ENCODE data around the gene STRN.
"Not testable (repeated sequence)": the region's sequence is repeated elsewhere in the genome, so short reads cannot be mapped to it uniquely, and the experiment has no call there.

Gene STRN

DNA sequence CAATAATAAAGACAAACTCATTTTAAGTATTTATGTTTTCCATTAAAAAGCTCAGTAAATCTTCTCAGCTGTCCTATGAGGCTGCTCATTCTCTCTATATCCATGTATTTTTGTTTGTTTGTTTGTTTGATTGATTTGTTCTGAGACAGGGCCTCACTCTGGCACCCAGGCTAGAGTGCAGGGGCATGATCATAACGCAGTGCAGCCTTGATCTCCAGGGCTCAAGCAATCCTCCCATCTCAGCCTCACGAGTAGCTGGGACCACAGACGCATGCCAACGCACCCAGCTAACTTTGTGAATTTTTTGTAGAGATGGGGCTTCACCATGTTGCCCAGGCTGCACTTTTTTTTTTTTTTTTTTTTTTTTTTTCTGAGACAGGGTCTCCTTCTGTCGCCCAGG is 5.6 kb downstream of the STRN start:
- DNase-seq: no peak

DNA sequence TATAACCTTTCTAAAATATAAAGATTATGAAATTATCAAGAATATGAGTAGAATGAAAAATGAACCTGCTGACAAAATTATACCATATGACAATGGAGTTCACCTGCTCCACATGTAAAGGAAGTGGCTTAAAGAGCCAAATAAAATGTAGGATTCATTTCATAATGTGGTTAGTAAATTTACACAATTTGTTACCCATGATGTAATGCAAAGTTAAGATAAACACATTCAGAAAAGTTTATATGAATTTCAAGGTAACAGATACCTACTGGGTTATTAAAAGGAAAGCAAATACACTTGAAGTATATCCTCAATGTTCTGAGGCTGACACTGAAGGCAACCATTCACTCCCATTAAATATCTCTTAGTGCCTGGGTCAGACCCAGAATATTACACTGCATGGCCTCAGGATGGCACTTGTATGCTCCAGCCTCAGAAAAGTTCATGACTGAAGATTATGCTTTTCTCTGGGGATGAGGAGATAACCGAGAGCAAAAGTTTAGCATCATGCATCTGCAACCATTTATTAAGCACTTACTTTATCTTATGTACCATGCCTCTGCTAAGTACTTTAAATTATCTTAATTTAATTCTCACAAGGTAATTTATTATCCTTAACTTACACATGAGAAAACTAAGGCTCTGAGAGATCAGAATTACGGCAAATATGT is 6.2 kb downstream of the STRN start:
- DNase-seq: no peak

DNA sequence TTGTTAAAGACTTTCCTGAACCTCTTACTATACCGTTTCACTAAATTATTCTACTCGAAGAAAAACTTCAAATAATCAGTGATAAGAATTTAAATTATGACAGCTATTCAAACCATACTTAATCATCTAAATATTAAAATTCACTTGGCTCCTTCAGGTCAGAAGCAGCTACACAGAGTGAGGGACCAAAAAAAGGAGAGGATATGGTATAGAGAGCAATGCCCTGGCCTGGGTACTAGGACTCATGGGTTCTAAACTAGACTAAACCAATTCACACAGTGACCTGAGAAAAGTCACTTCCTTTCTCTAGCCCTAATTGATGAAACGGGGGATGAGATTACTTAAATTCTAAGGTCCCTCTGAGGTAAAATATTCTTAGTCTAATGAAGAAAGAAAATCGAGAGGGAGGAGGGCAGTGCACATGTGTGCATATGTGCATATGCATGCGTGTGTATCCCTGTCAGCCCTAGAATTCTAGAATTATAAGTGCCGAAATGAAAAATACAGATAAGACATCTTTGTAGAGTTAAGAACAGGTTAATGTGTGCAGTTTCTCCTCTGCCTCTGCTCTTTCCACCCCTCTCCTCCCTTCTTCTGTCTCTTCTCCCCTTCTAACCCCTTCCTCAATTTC is 11.2 kb downstream of the STRN start:
- DNase-seq: no peak

DNA sequence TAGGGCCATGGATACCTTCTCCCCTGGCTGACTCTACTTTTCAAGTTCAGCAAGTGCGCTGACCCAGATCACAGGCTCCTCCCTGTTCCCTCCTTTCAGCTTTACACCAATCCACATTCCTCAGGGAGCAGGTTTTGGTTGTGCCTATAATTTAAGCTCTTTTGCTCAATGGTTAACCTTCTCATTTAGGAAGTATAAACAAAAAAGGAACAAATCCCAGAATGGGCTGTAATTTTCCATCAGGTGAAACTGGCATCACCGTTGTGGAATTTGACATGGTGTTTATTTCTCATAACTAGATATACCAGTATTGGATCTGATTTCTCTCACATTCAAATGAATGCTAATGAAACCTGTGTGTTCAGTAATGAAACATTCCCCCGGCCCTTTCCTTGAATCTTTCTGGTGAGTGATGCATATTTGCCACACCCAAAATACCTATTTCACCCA is 13.6 kb downstream of the STRN start:
- no peak for DNase-seq

DNA sequence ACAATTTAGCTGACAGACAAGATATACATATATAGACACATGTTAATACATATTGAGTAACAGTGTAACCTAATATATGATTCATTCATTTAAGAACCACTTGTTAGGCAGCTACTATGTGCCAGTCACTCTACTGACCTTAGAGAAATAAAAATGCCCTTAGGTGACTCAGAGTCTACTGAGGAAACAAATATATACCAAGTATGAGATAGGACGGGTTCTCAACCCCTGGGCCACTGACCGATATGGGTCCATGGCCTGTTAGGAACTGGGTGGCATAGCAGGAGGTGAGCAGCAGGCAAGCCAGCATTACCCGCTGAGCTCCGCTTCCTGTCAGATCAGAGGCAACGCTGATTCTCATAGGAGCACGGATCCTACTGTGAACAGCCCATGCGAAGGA is 14.8 kb downstream of the STRN start:
- no peak for DNase-seq

DNA sequence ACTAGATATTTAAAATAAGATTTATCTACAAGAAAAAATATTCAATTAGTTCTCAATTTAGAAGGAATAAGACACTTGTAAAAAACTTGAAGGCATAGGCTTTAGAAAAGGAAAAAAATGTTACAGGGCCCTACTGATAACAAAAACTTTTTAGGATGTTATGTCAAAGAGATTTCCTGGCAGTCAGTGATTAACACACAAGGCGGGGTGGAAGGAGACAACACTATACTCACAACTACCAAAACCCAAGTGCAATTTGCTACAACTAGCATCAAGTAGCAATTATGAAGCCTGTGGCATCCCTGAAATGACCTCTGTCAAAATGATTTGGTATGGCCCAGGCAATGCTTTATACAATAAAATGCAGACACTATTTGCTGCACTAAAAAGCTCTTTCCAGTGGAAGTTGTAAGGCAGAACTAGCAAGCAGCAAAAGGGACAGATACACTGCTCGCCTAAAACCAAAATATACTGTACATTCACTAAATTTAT is 15.3 kb downstream of the STRN start:
- no peak for DNase-seq

DNA sequence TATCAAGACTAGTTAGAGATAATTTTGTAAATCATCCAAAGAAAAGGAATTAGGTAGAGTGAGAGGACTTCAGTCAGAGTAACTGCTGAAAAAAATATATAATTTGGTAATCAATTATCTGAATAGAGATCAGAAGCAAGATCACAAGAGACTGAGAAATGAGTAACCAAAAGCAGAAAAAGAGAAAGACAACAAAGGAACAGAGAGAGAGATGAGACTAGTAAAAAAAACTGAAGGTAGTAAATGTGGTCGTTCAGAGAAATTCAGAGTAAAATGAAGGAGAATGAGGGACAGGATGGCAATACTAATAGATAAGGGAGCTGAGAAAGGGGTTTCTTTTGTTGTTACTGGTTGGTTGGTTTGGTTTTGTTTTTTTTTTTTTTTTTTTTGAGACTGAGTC is 16.5 kb downstream of the STRN start:
- DNase-seq: no peak

DNA sequence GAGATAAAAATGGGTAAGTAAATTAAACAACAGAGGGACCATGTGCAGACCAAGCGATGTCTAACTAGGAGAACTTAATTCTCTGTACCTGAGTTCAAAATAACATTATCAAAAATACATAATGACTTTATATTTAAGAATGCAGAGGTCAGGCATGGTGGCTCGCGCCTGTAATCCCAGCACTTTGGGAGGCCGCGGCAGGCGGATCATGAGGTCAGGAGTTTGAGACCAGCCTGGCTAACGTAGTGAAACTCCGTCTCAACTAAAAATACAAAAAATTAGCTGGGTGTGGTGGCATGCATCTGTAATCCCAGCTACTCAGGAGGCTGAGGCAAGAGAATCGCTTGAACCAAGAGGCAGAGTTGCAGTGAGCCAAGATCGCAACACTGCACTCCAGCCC is 21.1 kb downstream of the STRN start:
- not testable (repeated sequence) for DNase-seq

DNA sequence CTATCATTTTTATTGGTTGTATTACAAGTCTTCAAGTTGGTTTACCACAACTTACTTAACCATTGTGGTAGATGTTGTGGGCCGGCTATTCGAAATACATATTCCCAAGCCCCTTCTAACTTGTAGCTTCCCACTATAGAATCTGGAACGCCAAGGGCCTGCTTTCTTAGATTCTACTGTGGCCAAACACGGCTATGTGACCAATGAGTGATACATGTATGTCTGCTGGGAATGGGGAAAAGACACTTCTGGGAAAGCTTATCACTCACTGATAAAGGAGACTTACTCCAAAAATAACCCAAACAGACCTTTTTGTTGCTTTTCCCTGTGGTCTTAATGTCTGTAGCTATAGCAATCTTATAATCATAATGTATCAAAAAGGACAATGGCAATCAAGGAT is 24.5 kb downstream of the STRN start:
- DNase-seq: no peak

DNA sequence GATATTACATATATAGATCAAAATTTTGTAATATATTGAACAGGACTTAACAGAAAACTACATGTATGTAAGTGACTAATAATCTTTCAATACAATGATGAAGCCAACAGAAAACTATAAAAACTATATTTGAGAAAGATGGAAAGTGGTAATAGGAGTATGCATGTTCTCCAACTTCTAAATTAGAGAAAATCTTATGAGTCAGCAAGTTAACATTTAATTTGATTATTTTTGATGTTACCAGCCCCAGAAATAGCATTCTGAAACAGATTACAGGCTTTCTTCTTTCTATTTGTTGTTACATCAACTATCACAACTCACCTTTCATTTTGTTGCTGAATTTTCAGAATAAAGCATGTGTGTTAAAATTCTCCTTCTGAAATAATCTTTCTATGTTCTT is 29.8 kb downstream of the STRN start:
- not testable (repeated sequence) for DNase-seq

DNA sequence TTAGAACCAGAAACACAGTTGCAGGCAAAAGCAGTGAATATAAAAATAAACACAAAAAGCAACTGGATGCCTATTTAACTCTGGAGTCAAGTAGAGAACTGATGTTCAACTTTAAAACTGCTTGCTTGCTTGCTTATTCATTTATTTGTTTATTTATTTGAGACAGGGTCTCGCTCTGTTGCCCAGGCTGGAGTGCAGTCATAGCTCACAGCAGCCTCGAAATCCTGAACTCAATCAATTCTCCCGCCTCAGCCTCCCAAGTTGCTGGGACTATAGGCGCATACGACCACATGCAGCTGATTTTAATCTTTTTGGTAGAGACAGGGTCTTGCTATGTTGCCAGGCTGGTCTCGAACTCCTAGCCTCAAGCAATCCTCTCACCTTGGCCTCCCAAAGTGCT is 34.6 kb downstream of the STRN start:
- not testable (repeated sequence) for DNase-seq

DNA sequence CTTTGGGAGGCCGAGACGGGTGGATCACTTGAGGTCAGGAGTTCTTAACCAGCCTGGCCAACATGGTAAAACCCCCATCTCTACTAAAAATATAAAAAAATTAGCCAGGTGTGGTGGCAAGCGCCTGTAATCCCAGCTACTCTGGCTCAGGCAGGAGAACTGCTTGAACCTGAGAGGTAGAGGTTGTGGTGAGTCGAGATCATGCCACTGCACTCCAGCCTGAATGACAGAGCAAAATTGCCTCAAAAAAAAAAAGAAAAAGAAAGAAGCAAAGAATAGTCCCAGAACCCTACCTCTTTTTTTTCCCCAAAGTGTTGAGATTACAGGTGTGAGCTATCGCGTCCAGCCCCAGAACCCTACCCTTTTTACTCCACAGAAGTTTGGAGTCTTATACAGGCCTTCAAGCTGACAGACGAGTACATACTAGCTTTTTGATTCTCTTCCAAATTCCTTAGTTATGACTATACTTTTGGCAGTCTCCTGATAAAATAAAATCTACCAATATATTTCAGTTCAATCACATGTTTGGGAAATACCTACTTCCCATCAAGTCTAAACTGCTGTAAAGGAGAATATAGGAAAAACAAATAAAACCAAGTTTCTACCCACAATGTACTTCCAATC is 35.4 kb downstream of the STRN start:
- DNase-seq: not testable (repeated sequence)

DNA sequence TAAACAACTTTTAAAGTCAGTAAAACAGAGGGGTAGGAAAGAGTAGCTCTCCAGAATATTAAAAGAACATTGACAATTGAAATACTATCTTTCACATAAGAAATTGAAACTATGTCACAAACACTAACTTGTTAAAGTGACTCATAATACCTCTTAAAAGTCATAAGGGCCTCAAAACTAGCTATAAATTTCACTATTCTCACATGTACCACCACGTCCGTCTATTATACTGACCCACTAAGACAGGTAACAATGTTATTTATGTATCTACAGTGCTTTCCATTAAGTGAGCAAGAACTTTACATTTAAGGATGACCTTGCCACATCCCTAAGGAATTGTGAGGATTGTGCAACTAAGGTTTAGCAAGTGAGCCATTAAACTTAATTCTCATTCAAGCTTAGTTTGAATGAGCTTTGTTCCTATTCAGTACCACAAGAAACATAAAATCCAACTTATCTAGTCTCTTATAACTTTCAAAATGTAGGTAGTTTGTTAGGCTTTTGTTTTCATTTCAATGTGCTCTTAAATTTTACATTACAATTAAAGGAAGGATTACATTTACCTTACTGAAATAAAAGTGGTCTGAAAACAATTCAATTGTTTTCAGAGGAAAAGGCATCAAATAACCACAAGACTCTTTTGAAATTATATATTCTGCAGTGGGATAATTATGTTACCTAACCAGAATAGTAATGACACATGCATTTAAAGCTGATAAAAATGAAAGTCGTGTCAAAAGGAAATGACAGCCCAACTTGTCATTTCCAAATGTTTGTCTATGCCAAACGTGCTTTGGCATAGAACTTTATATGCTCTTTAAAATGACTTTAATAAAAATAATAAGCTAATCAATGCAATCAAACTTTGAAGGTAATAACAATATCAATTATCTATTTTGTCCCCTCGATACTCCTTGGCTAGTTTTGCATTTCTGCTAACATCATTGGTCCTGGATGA is 39.9 kb downstream of the STRN start:
- not testable (repeated sequence) for DNase-seq

DNA sequence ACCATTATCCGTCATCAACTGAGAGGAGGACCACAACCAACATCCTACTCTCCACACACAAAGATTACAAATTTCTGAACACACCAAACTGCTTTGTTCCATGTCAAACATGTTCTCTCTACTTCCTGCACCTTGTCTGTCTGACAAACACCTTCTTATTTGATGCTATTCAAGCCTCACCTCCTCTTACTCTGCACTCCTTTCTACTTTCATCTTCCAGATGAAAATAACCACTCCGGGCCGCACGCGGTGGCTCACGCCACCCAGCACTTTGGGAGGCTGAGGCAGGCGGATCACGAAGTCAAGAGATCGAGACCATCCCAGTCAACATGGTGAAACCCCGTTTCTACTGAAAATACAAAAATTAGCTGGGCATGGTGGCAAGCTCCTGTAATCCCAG is 43.7 kb downstream of the STRN start:
- not testable (repeated sequence) for DNase-seq

DNA sequence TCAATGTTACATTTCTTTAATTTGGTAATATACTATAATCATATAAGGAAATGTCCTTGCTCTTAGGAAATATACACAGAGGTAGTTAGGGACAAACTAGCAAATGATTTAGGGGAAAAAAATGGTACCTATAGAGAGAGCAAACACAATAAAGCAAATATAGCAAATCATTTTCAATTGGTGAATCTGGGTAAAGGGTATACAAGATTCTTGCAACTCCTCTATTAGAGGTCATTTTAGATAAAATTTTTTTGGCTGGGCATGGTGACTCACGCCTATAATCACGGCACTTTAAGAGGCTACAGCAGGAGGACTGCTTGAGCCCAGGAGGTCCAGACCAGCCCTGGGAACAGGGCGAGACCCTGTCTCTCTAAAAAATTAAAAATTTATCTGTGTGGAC is 44.4 kb downstream of the STRN start:
- no peak for DNase-seq

DNA sequence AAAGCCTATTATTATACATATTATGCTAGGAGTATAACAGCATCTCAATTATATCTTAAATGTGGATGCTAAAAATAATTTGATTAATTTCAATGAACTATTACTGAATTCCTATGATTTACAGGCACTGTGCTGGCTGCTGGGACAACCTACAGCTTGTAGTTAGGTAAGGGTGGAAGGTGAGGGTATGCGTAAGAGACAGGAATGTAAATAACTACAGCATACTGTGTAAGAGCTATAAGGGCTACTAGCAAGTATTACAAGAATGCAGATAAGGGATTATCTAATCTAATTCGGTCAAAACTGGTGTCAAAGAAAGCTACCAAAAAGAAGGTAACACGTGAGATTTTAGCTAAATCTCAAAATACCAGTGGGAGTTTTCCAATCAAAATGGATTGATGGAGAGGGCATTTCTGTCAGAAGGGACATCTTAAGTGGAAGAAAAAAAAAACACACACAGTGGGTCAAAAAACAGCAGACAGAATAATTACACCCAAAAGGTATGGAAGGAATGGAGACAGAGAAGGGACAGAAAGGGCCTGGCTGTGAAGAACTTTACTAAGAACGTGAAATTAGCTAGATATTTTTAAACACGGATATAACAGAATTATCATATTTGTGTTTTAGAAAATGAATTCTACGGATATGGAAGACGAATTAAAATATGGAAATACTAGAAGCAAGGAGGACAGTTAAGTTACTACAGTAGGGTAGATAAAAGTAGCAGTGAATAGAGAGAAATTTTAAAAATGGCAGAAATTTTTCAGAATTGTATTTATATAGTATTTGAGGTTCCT is 47.1 kb downstream of the STRN start:
- DNase-seq: no peak

DNA sequence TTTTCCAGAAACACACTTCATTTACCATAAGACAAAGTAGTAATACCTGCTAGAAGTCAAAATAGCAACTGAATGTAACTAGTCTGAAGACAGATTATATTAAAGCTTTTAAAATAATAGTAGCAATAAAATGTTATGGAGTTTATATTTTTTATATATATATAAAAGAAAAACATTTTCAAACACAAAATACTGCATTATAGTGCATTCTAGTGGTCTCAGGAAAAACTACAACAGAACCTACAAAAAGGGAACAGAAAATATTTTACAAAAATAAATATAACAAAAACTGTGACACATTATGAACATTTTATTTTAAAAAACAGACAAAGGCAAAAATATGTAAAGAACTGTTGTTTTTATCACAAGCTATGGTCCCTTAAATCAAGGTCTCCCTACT is 48.0 kb downstream of the STRN start:
- DNase-seq: no peak

DNA sequence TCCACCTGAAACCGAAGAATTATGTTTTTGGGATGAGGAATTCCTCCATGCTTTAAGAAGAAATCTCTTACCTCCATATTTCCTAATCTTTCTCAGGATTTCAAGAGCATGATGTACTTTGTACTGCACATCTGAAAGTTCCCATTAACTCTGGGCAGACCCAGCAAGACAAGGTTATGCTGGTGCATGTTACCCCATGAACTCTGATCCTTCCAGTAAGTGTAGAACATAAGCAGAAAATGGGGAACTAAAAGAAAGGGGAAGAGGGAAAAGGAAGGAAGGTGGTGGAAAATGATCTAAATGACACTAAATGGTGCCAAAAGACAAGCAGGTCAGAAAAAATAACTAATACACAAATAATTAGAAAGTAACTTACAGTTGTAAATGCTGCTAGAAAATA is 50.7 kb downstream of the STRN start:
- no peak for DNase-seq

DNA sequence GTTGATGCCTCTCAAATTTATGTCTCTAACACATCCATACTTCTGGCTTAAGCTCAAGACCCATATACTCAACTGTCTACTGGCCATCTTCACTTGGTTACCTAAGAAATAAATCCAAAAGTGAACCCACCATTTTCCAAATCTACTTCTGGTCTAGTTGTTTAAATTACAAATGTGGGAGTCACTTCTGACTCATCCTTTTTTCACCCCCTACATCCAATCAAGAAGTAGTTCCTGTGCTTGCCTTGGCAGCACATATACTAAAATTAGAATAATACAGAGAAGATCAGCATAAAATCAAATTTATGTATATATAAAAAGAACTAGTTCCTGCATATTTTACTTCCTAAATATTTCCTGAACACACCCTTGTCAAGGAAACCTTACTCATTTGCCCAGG is 53.6 kb downstream of the STRN start:
- DNase-seq: no peak

DNA sequence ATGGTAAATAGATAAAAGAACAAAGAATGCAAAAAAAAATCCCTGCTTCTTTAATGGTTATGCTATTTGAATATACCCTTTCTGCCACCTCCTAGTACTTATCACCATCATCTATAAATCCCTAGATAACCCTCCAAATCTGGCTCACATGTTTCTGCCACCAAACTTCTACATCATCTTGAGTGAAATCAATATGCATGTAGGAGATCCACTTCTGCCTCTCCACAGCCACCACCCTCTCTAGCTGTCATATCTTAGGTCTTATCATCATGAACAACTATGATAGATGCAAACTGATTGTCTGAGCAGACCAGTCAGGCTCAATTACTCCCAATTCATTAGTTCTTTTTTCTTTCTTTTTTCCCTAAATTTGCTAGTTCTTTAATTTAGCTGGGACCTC is 55.3 kb downstream of the STRN start:
- no peak for DNase-seq

DNA sequence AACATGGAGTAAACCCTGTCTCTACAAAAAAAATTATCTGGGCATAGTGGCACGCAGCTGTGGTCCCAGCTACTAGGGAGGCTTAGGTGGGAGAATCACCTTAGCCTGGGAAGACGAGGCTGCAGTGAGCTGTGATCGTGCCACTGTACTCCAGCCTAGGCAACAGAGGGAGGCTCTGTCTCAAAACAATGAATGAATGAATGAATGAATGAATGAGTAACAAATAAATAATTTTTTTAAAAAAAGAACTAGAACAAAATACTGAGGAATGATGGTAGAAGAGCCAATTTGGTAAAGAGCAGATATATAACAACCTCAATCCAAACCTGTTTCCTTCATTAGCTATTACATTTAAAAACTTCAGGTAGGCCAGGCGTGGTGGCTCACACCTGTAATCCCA is 60.1 kb downstream of the STRN start:
- DNase-seq: no peak

DNA sequence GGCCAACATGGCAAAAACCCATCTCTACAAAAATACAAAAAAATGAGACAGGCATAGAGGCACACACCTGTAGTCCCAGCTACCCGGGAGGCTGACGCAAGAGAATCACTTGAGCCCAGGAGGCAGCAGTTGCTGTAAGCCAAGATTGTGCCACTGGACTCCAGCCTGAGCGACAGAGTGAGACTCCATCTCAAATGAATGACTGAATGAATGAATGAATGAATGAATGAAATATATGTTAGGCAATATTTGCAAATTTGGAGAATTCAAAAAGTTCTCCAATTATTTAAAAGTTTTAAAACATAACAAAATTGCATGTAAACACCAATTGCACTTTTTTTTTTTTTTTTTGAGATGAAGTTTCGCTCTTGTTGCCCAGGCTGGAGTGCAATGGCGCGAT is 61.7 kb downstream of the STRN start:
- no peak for DNase-seq

Data from CD4-positive, alpha-beta T cell treated with Interleukin-21 for 1 hour (primary cell).